IgD-negative memory B cell (primary cell): Measurements from ENCODE around the gene EFNA1. TPM values are rescaled to one million over a fixed set of nuclear protein-coding genes. Genes with fewer than 3 reads are reported as not detected.
"Not testable (repeated sequence)": the region's sequence is repeated elsewhere in the genome, so short reads cannot be mapped to it uniquely, and the experiment has no call there.

Source experiments
- H3K27ac Mint-ChIP-seq, 3 donors: one replicate each; pipeline ENCODE4 v1.8.0; 2020 to 2022; ENCODE audit warnings: mild to moderate bottlenecking in 3 of 3, mixed read lengths in 3 of 3, moderate library complexity in 1 of 3
- H3K27me3 Mint-ChIP-seq: one replicate; pipeline ENCODE4 v1.8.0; 2021; ENCODE audit warnings: mixed read lengths
- H3K36me3 Mint-ChIP-seq: one replicate; pipeline ENCODE4 v1.8.0; 2020; ENCODE audit warnings: mild to moderate bottlenecking, mixed read lengths
- H3K4me1 Mint-ChIP-seq, 3 donors: one replicate each; pipeline ENCODE4 v1.8.0; 2020 to 2022; ENCODE audit warnings: mixed read lengths in 3 of 3, mild to moderate bottlenecking in 1 of 3
- H3K4me3 Mint-ChIP-seq, 4 donors: one replicate each; pipeline ENCODE4 v1.8.0; 2020 to 2022; ENCODE audit warnings: mild to moderate bottlenecking in 4 of 4, mixed read lengths in 4 of 4, moderate library complexity in 3 of 4
- H3K9me3 Mint-ChIP-seq, 3 donors: one replicate each; pipeline ENCODE4 v1.8.0; 2020 to 2021; ENCODE audit warnings: mixed read lengths in 3 of 3, mild to moderate bottlenecking in 1 of 3
- polyA plus RNA-seq: library from polyadenylated mRNA; unstranded; fragments of 300-500 nt; fragmentation: Illumina TruSeq; gene quantifications from one replicate; pipeline ENCODE4 v1.2.3, GENCODE V29; 2021

EFNA1 gene
- polyA plus RNA-seq, 1 donor from 2014 or later = not detected

- H3K4me3 Mint-ChIP-seq = peak overlapping the region; percentile 95 to 99 (median 98)
- H3K27me3 Mint-ChIP-seq = no peaks in the 10 kb centered on the region
- H3K27ac Mint-ChIP-seq = peak overlapping the region in 2 of 3 donors; percentile 97 to 99
- H3K4me1 Mint-ChIP-seq = peaks cover 27 to 30% (median 27%) of the 10 kb centered on the region in 3 donors
- H3K36me3 Mint-ChIP-seq = no peaks in the 10 kb centered on the region
- no peaks in the 10 kb centered on the region for H3K9me3 Mint-ChIP-seq
Observed at GRCh38 chr1:155137154-155137949, 9.7 kb downstream of the EFNA1 start.

GRCh38 chr1:155139895-155140629 is 12.4 kb downstream of the EFNA1 start, which contains the start of gene DPM3:
Gene DPM3, minus strand, starts transcription at chr1:155140531. Its CDS starts 291 bp downstream, at chr1:155140240.
- peaks cover 21 to 24% (median 23%) of the 10 kb centered on the region in 3 donors for H3K4me1 Mint-ChIP-seq
- H3K9me3 Mint-ChIP-seq = no peaks in the 10 kb centered on the region
- H3K36me3 Mint-ChIP-seq = no peaks in the 10 kb centered on the region
- H3K27ac Mint-ChIP-seq = peak within 1 kb of the TSS; percentile 58 to 92 (median 73)
- peaks cover 4% of the 10 kb centered on the region for H3K27me3 Mint-ChIP-seq
- peak within 1 kb of the TSS; percentile 84 to 99 (median 97) for H3K4me3 Mint-ChIP-seq

- Mint-ChIP-seq H3K36me3 (no peaks in the 10 kb centered on the region), H3K9me3 (no peaks in the 10 kb centered on the region), H3K27me3 (peaks cover 4% of the 10 kb centered on the region), H3K4me3 (peak overlapping the region; percentile 84 to 99 (median 97)), H3K27ac (peak overlapping the region; percentile 58 to 92 (median 73)), H3K4me1 (peaks cover 17 to 23% (median 20%) of the 10 kb centered on the region in 3 donors)
Observed at GRCh38 chr1:155140630-155140953, 12.9 kb downstream of the EFNA1 start.

- H3K27me3 Mint-ChIP-seq = peaks cover 5% of the 10 kb centered on the region
- peak overlapping the region in 2 of 3 donors; percentile 36 to 56 for H3K27ac Mint-ChIP-seq
- H3K4me3 Mint-ChIP-seq = peak overlapping the region in 2 of 4 donors; percentile 6 to 79
- no peaks in the 10 kb centered on the region for H3K36me3 Mint-ChIP-seq
- no peaks in the 10 kb centered on the region for H3K9me3 Mint-ChIP-seq
- peaks cover 11 to 18% (median 18%) of the 10 kb centered on the region in 3 donors for H3K4me1 Mint-ChIP-seq
Observed at GRCh38 chr1:155141749-155142148, 14.1 kb downstream of the EFNA1 start.

- peaks cover 8% of the 10 kb centered on the region for H3K27me3 Mint-ChIP-seq
- H3K36me3 Mint-ChIP-seq = peaks cover 3% of the 10 kb centered on the region
- H3K4me1 Mint-ChIP-seq = peaks cover 13 to 17% (median 14%) of the 10 kb centered on the region in 3 donors
- H3K4me3 Mint-ChIP-seq = no peak overlapping the region
- no peaks in the 10 kb centered on the region for H3K9me3 Mint-ChIP-seq
- no peak overlapping the region for H3K27ac Mint-ChIP-seq
Observed at GRCh38 chr1:155145491-155145890, 17.8 kb downstream of the EFNA1 start.

GRCh38 chr1:155155996-155156643 is 28.4 kb downstream of the EFNA1 start:
- H3K27ac Mint-ChIP-seq, H3K27me3 Mint-ChIP-seq, H3K4me1 Mint-ChIP-seq, H3K36me3 Mint-ChIP-seq, H3K9me3 Mint-ChIP-seq, H3K4me3 Mint-ChIP-seq: not testable (repeated sequence)

GRCh38 chr1:155158991-155159390 is 31.3 kb downstream of the EFNA1 start:
- Mint-ChIP-seq H3K9me3 (no peaks in the 10 kb centered on the region), H3K27me3 (no peaks in the 10 kb centered on the region), H3K4me1 (no peaks in the 10 kb centered on the region), H3K27ac (no peak overlapping the region), H3K4me3 (no peak overlapping the region), H3K36me3 (no peaks in the 10 kb centered on the region)

GRCh38 chr1:155160128-155160527 is 32.5 kb downstream of the EFNA1 start:
- Mint-ChIP-seq H3K27ac (no peak overlapping the region), H3K4me3 (no peak overlapping the region), H3K36me3 (no peaks in the 10 kb centered on the region), H3K4me1 (no peaks in the 10 kb centered on the region), H3K27me3 (no peaks in the 10 kb centered on the region), H3K9me3 (no peaks in the 10 kb centered on the region)

- not testable (repeated sequence) for H3K9me3 Mint-ChIP-seq
Observed at GRCh38 chr1:155162631-155163030, 35.0 kb downstream of the EFNA1 start.

GRCh38 chr1:155163785-155164184 is 36.1 kb downstream of the EFNA1 start:
- not testable (repeated sequence) for H3K9me3 Mint-ChIP-seq, H3K36me3 Mint-ChIP-seq, H3K4me3 Mint-ChIP-seq, H3K27me3 Mint-ChIP-seq
- Mint-ChIP-seq H3K4me1 (peaks cover 12 to 16% (median 13%) of the 10 kb centered on the region in 3 donors), H3K27ac (peak overlapping the region in 2 of 3 donors; percentile 29 to 63)

More at GRCh38 chr1:155162631-155163030, 35.0 kb downstream of the EFNA1 start:
- H3K27ac Mint-ChIP-seq, H3K27me3 Mint-ChIP-seq, H3K36me3 Mint-ChIP-seq, H3K4me3 Mint-ChIP-seq: not testable (repeated sequence)
- H3K4me1 Mint-ChIP-seq = peaks cover 7 to 12% (median 9%) of the 10 kb centered on the region in 3 donors

- H3K4me1 Mint-ChIP-seq = peaks cover 13 to 19% (median 19%) of the 10 kb centered on the region in 3 donors
- H3K9me3 Mint-ChIP-seq, H3K36me3 Mint-ChIP-seq, H3K4me3 Mint-ChIP-seq, H3K27me3 Mint-ChIP-seq, H3K27ac Mint-ChIP-seq: not testable (repeated sequence)
Observed at GRCh38 chr1:155164625-155165024, 36.9 kb downstream of the EFNA1 start.

- H3K27me3 Mint-ChIP-seq = no peaks in the 10 kb centered on the region
- peak overlapping the region in 1 of 4 donors; percentile 12 for H3K4me3 Mint-ChIP-seq
- no peaks in the 10 kb centered on the region for H3K36me3 Mint-ChIP-seq
- peak overlapping the region in 1 of 3 donors; percentile 59 for H3K27ac Mint-ChIP-seq
- no peaks in the 10 kb centered on the region for H3K9me3 Mint-ChIP-seq
- peaks cover 16 to 20% (median 20%) of the 10 kb centered on the region in 3 donors for H3K4me1 Mint-ChIP-seq
Observed at GRCh38 chr1:155166051-155166470, 38.4 kb downstream of the EFNA1 start.

- no peaks in the 10 kb centered on the region for H3K27me3 Mint-ChIP-seq
- H3K4me1 Mint-ChIP-seq = peaks cover 18 to 20% (median 20%) of the 10 kb centered on the region in 3 donors
- H3K27ac Mint-ChIP-seq = no peak overlapping the region
- H3K9me3 Mint-ChIP-seq = no peaks in the 10 kb centered on the region
- H3K4me3 Mint-ChIP-seq = peak overlapping the region in 2 of 4 donors; percentile 87 to 92
- H3K36me3 Mint-ChIP-seq = no peaks in the 10 kb centered on the region
Observed at GRCh38 chr1:155166471-155167165, 38.9 kb downstream of the EFNA1 start.
